HepG2 (cell line): ENCODE data around the gene RAP1GAP2. TPM values are rescaled to one million over a fixed set of nuclear protein-coding genes. Genes with fewer than 3 reads are reported as not detected.

Experiments
- ATAC-seq: fragments of 200-7000 bp; cut with Tn5 transposase; 3 replicates; pipeline ENCODE4 v1.9.1; 2020; ENCODE audit warnings: mild to moderate bottlenecking, moderate library complexity
- BruUV-seq: library from RNA; stranded (reverse); fragments of 400-500 nt; replicated peaks from 2 replicates; lab custom pipeline; 2021; lab: Mats Ljungman, UMichigan
- CTCF ChIA-PET: fragments of 300-600 bp; formaldehyde crosslinking; extraction: SDS; loops from one replicate; lab custom pipeline; 2021; ENCODE audit warnings: low total read pairs, inconsistent platforms, low intra/inter-chr PET ratio; lab: Yijun Ruan, JAX
- POLR2A ChIA-PET: fragments of 350-600 bp; sonication (Branson Sonifier 250); formaldehyde crosslinking; loops from one replicate; lab custom pipeline; 2020; ENCODE audit warnings: antibody characterized with exemption, inconsistent platforms; lab: Yijun Ruan, JAX
- DNase-seq: peaks from one replicate; pipeline ENCODE4 v3.0.0-alpha.2; 2015; ENCODE audit warnings: low spot score
- FAIRE-seq: peaks from 3 replicates; lab custom pipeline; 2011; peaks lifted over from hg19 to GRCh38; lab: Jason Lieb, UNC
- H2AFZ ChIP-seq: one replicate; pipeline ENCODE4 v1.6.1; 2011; ENCODE audit warnings: low read length, inconsistent platforms
- H3K27ac ChIP-seq: fragments of 300-600 bp; 3 replicates; pipeline ENCODE4 v1.8.0; 2011; ENCODE audit warnings: mixed run types, mild to moderate bottlenecking, mixed read lengths, low read length, inconsistent platforms; ENCODE audit not compliant: insufficient read depth; ENCODE audit errors: extremely low read length
- H3K27me3 ChIP-seq, 2 experiments: fragments of 200-600 bp in 1 of 2; 2 replicates in 1 of 2; 3 replicates in 1 of 2; pipeline versions ENCODE4 v1.6.0 to v1.8.0; 2011; ENCODE audit warnings: low read length in 2 of 2, mild to moderate bottlenecking in 2 of 2, moderate library complexity in 2 of 2, inconsistent platforms in 1 of 2; ENCODE audit not compliant: insufficient read depth in 2 of 2, control insufficient read depth in 1 of 2
- H3K36me3 ChIP-seq, 2 experiments: fragments of 200-600 bp in 1 of 2; replicated peaks in 1 of 2; 2 replicates in 1 of 2; 3 replicates in 1 of 2; pipeline versions ENCODE4 v1.5.1 to v1.8.0; 2011; ENCODE audit warnings: low read length in 2 of 2, inconsistent platforms in 1 of 2; ENCODE audit not compliant: insufficient read depth in 2 of 2, control insufficient read depth in 1 of 2
- H3K4me1 ChIP-seq: 2 replicates; pipeline ENCODE4 v1.5.1; 2012; ENCODE audit warnings: low read length, inconsistent platforms; ENCODE audit not compliant: insufficient read depth
- H3K4me2 ChIP-seq: 2 replicates; pipeline ENCODE4 v1.6.0; 2011; ENCODE audit warnings: low read depth, low read length, inconsistent platforms
- H3K4me3 ChIP-seq, 3 experiments: fragments of 200-600 bp in 1 of 3; sonication (generic), shearing (Covaris generic) in 1 of 3; replicated peaks in 1 of 3; 2 replicates each; pipeline ENCODE4 v1.5.1; 2011 to 2016; ENCODE audit warnings: low read length in 3 of 3, inconsistent platforms in 2 of 3, low read depth in 2 of 3, mild to moderate bottlenecking in 2 of 3, control low read depth in 1 of 3, mixed read lengths in 1 of 3; ENCODE audit not compliant: insufficient read depth in 1 of 3
- H3K79me2 ChIP-seq: one replicate; pipeline ENCODE4 v1.6.1; 2011; ENCODE audit warnings: low read length, inconsistent platforms; ENCODE audit not compliant: insufficient read depth
- H3K9ac ChIP-seq: 2 replicates; pipeline ENCODE4 v1.6.0; 2011; ENCODE audit warnings: mild to moderate bottlenecking, low read depth, low read length, inconsistent platforms; ENCODE audit not compliant: insufficient read depth
- H3K9me3 ChIP-seq: 2 replicates; pipeline ENCODE4 v1.5.1; 2012; ENCODE audit warnings: mild to moderate bottlenecking, low read length
- H4K20me1 ChIP-seq: 2 replicates; pipeline ENCODE4 v1.6.0; 2011; ENCODE audit warnings: inconsistent platforms, mild to moderate bottlenecking, low read length, moderate library complexity; ENCODE audit not compliant: insufficient read depth
- ATAD3A ChIP-seq: sonication (generic); formaldehyde crosslinking; IDR thresholded peaks from 2 replicates; pipeline ENCODE4 v1.4.0; 2020; ENCODE audit warnings: missing genetic modification reagents
- CEBPG ChIP-seq: IDR thresholded peaks from 2 replicates; pipeline ENCODE4 v1.6.1; 2016
- FOXA3 ChIP-seq: IDR thresholded peaks from 2 replicates; pipeline ENCODE4 v1.6.1; 2016; ENCODE audit warnings: missing genetic modification reagents, missing compliant biosample characterization
- HIVEP1 ChIP-seq: sonication (generic); formaldehyde crosslinking; IDR thresholded peaks from 2 replicates; pipeline ENCODE4 v1.4.0; 2020; ENCODE audit warnings: mild to moderate bottlenecking, missing genetic modification reagents
- KLF12 ChIP-seq: sonication (generic); formaldehyde crosslinking; IDR thresholded peaks from 2 replicates; pipeline ENCODE4 v1.4.0; 2020; ENCODE audit warnings: missing genetic modification reagents, borderline replicate concordance
- NFATC3 ChIP-seq: sonication (generic); formaldehyde crosslinking; IDR thresholded peaks from 2 replicates; pipeline ENCODE4 v1.5.1; 2020; ENCODE audit warnings: mild to moderate bottlenecking, missing genetic modification reagents
- NR2C2 ChIP-seq: sonication (generic); formaldehyde crosslinking; IDR thresholded peaks from 2 replicates; pipeline ENCODE4 v1.4.0; 2020; ENCODE audit warnings: missing genetic modification reagents, mild to moderate bottlenecking, moderate library complexity, borderline replicate concordance
- PITX1 ChIP-seq: sonication (generic); formaldehyde crosslinking; IDR thresholded peaks from 2 replicates; pipeline ENCODE4 v1.5.1; 2020; ENCODE audit warnings: mild to moderate bottlenecking, missing genetic modification reagents
- SRF ChIP-seq: IDR thresholded peaks from 2 replicates; pipeline ENCODE4 v1.6.1; 2011; ENCODE audit warnings: mild to moderate bottlenecking, low read depth, low read length, moderate library complexity
- TEF ChIP-seq: sonication (generic); formaldehyde crosslinking; IDR thresholded peaks from 2 replicates; pipeline ENCODE4 v1.5.0; 2020; ENCODE audit warnings: missing genetic modification reagents
- ZNF10 ChIP-seq: sonication (generic); formaldehyde crosslinking; IDR thresholded peaks from 2 replicates; pipeline ENCODE4 v1.4.0; 2020; ENCODE audit warnings: mild to moderate bottlenecking, low read depth, missing genetic modification reagents, borderline replicate concordance
- ZNF160 ChIP-seq: sonication (generic); formaldehyde crosslinking; IDR thresholded peaks from 2 replicates; pipeline ENCODE4 v1.8.0; 2022; ENCODE audit warnings: mild to moderate bottlenecking, inconsistent platforms, missing genetic modification reagents
- ZNF3 ChIP-seq: IDR thresholded peaks from 2 replicates; pipeline ENCODE4 v1.7.0; 2017; ENCODE audit warnings: inconsistent platforms
- ZNF484 ChIP-seq: sonication (generic); formaldehyde crosslinking; IDR thresholded peaks from 2 replicates; pipeline ENCODE4 v1.5.1; 2020; ENCODE audit warnings: mild to moderate bottlenecking, low read depth, missing genetic modification reagents, borderline replicate concordance
- ZNF713 ChIP-seq: sonication (generic); formaldehyde crosslinking; IDR thresholded peaks from 2 replicates; pipeline ENCODE4 v1.4.0; 2020; ENCODE audit warnings: mild to moderate bottlenecking, missing genetic modification reagents
- ZSCAN9 ChIP-seq: IDR thresholded peaks from 2 replicates; pipeline ENCODE4 v1.6.1; 2016; ENCODE audit warnings: borderline replicate concordance
- WGBS: methylation state at CpG from one replicate; pipeline ENCODE4 v1.1.6; 2017; ENCODE audit warnings: low lambda C conversion rate; 5-methylcytosine and 5-hydroxymethylcytosine counted together
- in situ Hi-C: cut with HindIII; loops from 2 replicates; pipeline ENCODE4 v1.10.0; 2017; ENCODE audit warnings: low pct_unique_long_range_greater_than_20kb; ENCODE audit not compliant: extremely low pct_ligation_motif_present
- intact Hi-C: fragments of 100-400 bp; cut with micrococcal nuclease; formaldehyde crosslinking; loops from one replicate; pipeline ENCODE4 v1.10.0; 2022; ENCODE audit not compliant: unreplicated experiment
- polyA plus RNA-seq, 8 experiments: library from polyadenylated mRNA; depleted of rRNA in 3 of 8; stranded (reverse) in 7 of 8; unstranded in 1 of 8; fragments of >200 nt; fragmentation: Illumina TruSeq in 4 of 8; extraction: Trizol in 4 of 8; gene quantifications; 2 replicates each; pipeline versions ENCODE4 v1.2.1 to v1.2.3, GENCODE V29; 2011 to 2016; ENCODE audit warnings: low read depth in 4 of 8, missing spikeins in 1 of 8, mixed read lengths in 1 of 8; ENCODE audit not compliant: insufficient read depth in 1 of 8
- total RNA-seq, 5 experiments: library from RNA; depleted of rRNA; stranded (reverse); fragments of >200 nt; fragmentation: Illumina TruSeq; extraction: Trizol; gene quantifications; 2 replicates each; pipeline ENCODE4 v1.2.3, GENCODE V29; 2016; ENCODE audit warnings: low read depth in 1 of 5
- TF ChIP-seq, protein P1 (sequence below): sonication (generic); formaldehyde crosslinking; IDR thresholded peaks from 2 replicates; pipeline ENCODE4 v1.8.1; 2023; ENCODE audit warnings: missing genetic modification reagents, mild to moderate bottlenecking, borderline replicate concordance

Gene RAP1GAP2
- total and polyA plus RNA-seq, 2 of the 13 experiments (the other 11 are each of a cell fraction or from before 2014, with no cell fraction given): 10.9 to 12.0 TPM

- TF ChIP-seq ZNF3 (CRISPR knock-in tag) (no peak), CEBPG (CRISPR knock-in tag) (no peak), HIVEP1 (CRISPR knock-in tag) (no peak)
Measured at GRCh38 chr17:2842464-2842863, 46.2 kb downstream of the RAP1GAP2 start (continued).

- no peak overlapping the region for H3K9ac ChIP-seq
- H3K27ac ChIP-seq: no peak overlapping the region
- TF ChIP-seq KLF12 (no peak), ZNF10 (CRISPR knock-in tag) (no peak)
- ATAC-seq (peak; percentile 49; the same call in 2 of the 3 replicates), FAIRE-seq (no peak), DNase-seq (no peak)
- H3K4me1 ChIP-seq: 0 out of 2 replicates have a peak, but pooled peaks cover 7% of the 10 kb centered on the region
- no peak overlapping the region for H3K4me2 ChIP-seq
- no peaks in the 10 kb centered on the region for H4K20me1 ChIP-seq
- intact Hi-C loops: no loop called here
- H3K79me2 ChIP-seq: no peaks in the 10 kb centered on the region
- H3K9me3 ChIP-seq: no peaks in the 10 kb centered on the region
- in situ Hi-C loops: no loop called here
- CTCF ChIA-PET: no interaction called here
- 4% methylated on average over 6 of the region's 6 CpGs for WGBS
- POLR2A ChIA-PET: no interaction called here
- H3K4me3 ChIP-seq: no peak overlapping the region
- H3K36me3 ChIP-seq: no peaks in the 10 kb centered on the region
- H3K27me3 ChIP-seq: 0 out of 5 replicates have a peak, but pooled peaks cover 0 to 2% of the 10 kb centered on the region in 2 experiments
- BruUV-seq: no TSS peak
- H2AFZ ChIP-seq: no peak overlapping the region
Measured at GRCh38 chr17:2844416-2844815, 48.2 kb downstream of the RAP1GAP2 start.

- POLR2A ChIA-PET: no interaction called here
- no peak overlapping the region for H3K9ac ChIP-seq
- TF ChIP-seq PITX1 (CRISPR knock-in tag) (no peak), ZNF484 (no peak), ATAD3A (CRISPR knock-in tag) (no peak), ZNF713 (CRISPR knock-in tag) (no peak), ZSCAN9 (CRISPR knock-in tag) (no peak), FOXA3 (CRISPR knock-in tag) (no peak), SRF (no peak), NFATC3 (CRISPR knock-in tag) (no peak), TEF (no peak), NR2C2 (CRISPR knock-in tag) (no peak), ZNF160 (CRISPR knock-in tag) (no peak)
- TF ChIP-seq, protein P1, sequence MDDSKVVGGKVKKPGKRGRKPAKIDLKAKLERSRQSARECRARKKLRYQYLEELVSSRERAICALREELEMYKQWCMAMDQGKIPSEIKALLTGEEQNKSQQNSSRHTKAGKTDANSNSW: no peak
Measured at GRCh38 chr17:2847381-2848333, 51.4 kb downstream of the RAP1GAP2 start.

More at GRCh38 chr17:2847381-2848333, 51.4 kb downstream of the RAP1GAP2 start:
- no peak overlapping the region for H3K27ac ChIP-seq
- H4K20me1 ChIP-seq: no peaks in the 10 kb centered on the region
- ATAC-seq: no peak
- H3K4me3 ChIP-seq: no peak overlapping the region
- no TSS peak for BruUV-seq
- H3K27me3 ChIP-seq: peaks cover 0 to 2% of the 10 kb centered on the region in 2 experiments; a peak in 1 of 5 replicates
- H3K79me2 ChIP-seq: no peaks in the 10 kb centered on the region
- no peak overlapping the region for H2AFZ ChIP-seq
- WGBS: 35% methylated on average over 17 of the region's 17 CpGs
- in situ Hi-C loops (no loop called here), intact Hi-C loops (loop anchor here (1.0 kb wide), 1 partner anchor 83 kb away; no protein-coding TSS in a partner anchor)
- H3K4me2 ChIP-seq: no peak overlapping the region
- H3K9me3 ChIP-seq: no peaks in the 10 kb centered on the region
- 0 out of 2 replicates have a peak, but pooled peaks cover 7% of the 10 kb centered on the region for H3K4me1 ChIP-seq
- H3K36me3 ChIP-seq: no peaks in the 10 kb centered on the region
- CTCF ChIA-PET: interaction anchor here (2.0 to 4.0 kb wide), 2 partner anchors 82 to 165 kb away, joined by 20 to 23 read pairs; no protein-coding TSS in a partner anchor
- FAIRE-seq: no peak
- no peak for DNase-seq
